Measurements from ENCODE around the gene PGAP1.

The PGAP1 gene

GRCh38 chr2:196952936-196953335 is 26.4 kb upstream of the PGAP1 start:
- no peak for DNase-seq (ENCODE audit: insufficient read length, low spot score)
- no peak for TF ChIP-seq CTCF (IDR thresholded peaks at IDR 0.05; ENCODE audit: insufficient read depth, missing control alignments)
- no peak for FAIRE-seq

- no peak for TF ChIP-seq CTCF (IDR thresholded peaks at IDR 0.05; ENCODE audit: insufficient read depth, missing control alignments)
- no peak for FAIRE-seq
- DNase-seq (ENCODE audit: insufficient read length, low spot score): no peak
Observed at GRCh38 chr2:196951973-196952372, 25.5 kb upstream of the PGAP1 start.

- FAIRE-seq (no peak), DNase-seq (ENCODE audit: insufficient read length, low spot score) (no peak)
- TF ChIP-seq CTCF (IDR thresholded peaks at IDR 0.05; ENCODE audit: insufficient read depth, missing control alignments): no peak
Observed at GRCh38 chr2:196949116-196949515, 22.6 kb upstream of the PGAP1 start.

- DNase-seq (ENCODE audit: insufficient read length, low spot score) (no peak), FAIRE-seq (no peak)
- TF ChIP-seq CTCF (IDR thresholded peaks at IDR 0.05; ENCODE audit: insufficient read depth, missing control alignments): no peak
Observed at GRCh38 chr2:196944570-196944969, 18.1 kb upstream of the PGAP1 start.

- no peak for DNase-seq (ENCODE audit: insufficient read length, low spot score)
- no peak for TF ChIP-seq CTCF (IDR thresholded peaks at IDR 0.05; ENCODE audit: insufficient read depth, missing control alignments)
- no peak for FAIRE-seq
Observed at GRCh38 chr2:196941398-196942078, 15.0 kb upstream of the PGAP1 start.

- FAIRE-seq: no peak
- no peak for DNase-seq (ENCODE audit: insufficient read length, low spot score)
- no peak for TF ChIP-seq CTCF (IDR thresholded peaks at IDR 0.05; ENCODE audit: insufficient read depth, missing control alignments)
Observed at GRCh38 chr2:196939371-196939770, 12.9 kb upstream of the PGAP1 start.

GRCh38 chr2:196935432-196935831 is 8.9 kb upstream of the PGAP1 start:
- no peak for FAIRE-seq
- DNase-seq (ENCODE audit: insufficient read length, low spot score): no peak
- TF ChIP-seq CTCF (IDR thresholded peaks at IDR 0.05; ENCODE audit: insufficient read depth, missing control alignments): no peak

Measured in D721Med (cell line).